HG03571 (cell line): ENCODE data around the gene MFSD12.
"Not testable (repeated sequence)": the region's sequence is repeated elsewhere in the genome, so short reads cannot be mapped to it uniquely, and the experiment has no call there.

Source experiments
- ATAC-seq: cut with Tn5 transposase; IDR thresholded peaks from one replicate; pipeline ENCODE4 v1.9.1; 2021; ENCODE audit not compliant: unreplicated experiment

The MFSD12 gene

DNA sequence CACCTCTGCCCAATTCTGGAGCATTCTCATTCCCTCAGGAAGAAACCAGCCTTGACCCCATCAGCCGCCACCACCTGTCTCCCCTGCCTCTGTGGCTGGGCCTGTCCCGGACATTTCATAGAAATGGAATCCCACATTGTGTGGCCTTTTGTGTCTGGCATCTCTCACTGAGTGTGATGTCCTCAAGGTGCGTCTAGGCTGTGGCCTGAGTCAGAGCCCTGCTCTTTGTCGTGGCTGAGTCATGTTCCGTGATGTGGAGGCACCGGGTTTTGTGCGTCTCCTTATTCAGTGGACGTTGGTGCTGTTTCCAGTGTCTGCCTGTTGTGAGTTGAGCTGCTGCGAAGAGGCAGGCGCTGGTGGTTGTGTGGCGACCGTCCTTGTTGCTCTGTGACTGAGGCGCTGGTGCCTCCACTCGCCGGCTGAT is 47.8 kb downstream of the MFSD12 start:
- no peak for ATAC-seq

DNA sequence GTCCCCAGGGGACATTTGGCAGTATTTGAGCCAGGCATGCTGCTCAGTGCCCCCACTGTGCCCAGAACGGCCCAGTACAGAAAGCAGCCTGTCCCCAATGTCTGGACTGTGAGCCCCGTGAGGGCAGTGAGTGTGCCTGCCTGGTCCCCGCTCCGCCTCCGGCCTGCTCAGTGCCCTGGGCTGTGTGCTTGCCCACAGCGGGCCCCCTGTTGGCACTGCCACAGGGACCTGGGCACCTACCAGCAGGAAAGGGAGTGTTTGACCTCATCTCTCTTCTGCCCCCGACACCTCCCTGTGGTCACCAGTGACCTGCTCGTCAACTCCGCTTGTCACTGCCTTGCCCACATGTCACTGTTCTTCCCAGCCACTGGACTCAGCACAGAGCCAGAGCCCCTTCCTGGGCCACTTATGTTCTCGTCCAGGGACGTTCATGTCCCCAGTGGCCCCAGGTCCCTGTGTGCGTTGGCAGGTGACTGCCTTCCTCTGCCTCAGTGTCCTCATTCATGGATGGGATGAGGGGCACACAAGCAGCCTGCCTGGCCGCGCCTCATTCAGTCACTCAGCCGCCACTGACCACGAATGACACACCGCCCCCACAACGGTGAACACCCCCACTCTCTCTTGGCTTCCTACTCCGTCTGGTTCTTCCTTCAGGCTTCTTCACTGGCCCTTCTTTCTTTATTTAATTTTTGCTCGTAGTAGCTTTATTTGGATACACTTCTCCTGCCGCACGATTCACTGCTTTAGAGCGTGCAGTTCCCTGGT is 48.4 kb downstream of the MFSD12 start:
- ATAC-seq: no peak

DNA sequence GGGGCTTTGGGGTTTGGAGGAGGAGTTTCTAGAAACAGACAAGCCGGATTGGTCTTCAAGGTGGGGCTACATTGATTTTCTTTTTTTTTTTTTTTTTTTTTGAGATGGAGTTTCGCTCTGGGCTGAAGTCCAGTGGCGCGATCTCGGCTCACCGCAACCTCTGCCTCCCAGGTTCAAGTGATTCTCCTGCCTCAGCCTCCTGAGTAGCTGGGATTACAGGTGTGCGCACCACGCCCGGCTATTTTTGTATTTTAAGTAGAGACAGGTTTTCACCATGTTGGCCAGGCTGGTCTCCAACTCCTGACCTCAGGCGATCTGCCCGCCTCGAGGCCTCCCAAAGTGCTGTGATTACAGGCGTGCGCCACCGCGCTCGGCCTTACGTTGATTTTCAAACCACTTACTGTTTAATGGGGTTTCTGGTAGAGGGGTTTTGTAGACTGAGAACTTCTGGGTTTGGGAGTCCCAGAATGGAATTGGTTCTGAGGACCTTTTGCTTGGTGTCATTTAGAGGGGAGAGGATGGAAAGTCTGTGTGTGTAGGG is 49.2 kb downstream of the MFSD12 start:
- not testable (repeated sequence) for ATAC-seq

DNA sequence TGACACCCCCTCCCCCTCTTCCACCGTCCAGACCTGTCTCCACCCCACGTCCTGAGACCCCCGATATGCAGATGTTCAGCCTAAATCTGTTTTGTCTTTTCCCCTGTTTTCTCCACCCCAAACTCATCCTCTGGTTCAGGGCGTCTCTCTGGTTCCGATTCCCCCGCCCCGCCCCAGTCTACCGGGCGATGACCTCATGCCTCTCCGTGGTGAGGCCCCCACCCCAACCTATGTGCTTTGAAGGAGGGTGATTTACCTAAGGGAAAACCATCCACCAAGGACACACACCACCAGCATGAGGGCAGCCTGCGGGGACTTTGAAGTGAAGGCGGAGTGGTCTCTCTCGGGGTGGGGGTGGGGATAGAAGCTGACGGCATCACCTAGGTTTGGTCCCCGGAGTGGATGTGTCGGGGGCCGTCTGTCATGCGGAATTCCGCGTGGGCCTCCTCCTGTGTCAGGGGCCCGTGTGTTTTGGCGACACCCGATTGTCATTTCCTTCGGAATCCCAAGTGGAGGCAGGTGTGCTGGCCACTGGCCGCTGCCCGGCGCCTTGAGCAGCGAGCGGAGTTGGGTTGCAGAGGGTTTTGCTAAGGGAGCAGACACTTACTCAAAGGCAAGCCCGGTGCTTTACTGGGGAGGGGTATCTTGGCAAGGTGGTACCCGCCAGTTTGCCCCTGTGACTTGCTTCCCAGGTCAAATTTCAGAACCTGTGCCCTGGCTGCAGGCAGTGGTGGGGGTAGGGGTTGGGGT is 49.8 kb downstream of the MFSD12 start:
- ATAC-seq: no peak

DNA sequence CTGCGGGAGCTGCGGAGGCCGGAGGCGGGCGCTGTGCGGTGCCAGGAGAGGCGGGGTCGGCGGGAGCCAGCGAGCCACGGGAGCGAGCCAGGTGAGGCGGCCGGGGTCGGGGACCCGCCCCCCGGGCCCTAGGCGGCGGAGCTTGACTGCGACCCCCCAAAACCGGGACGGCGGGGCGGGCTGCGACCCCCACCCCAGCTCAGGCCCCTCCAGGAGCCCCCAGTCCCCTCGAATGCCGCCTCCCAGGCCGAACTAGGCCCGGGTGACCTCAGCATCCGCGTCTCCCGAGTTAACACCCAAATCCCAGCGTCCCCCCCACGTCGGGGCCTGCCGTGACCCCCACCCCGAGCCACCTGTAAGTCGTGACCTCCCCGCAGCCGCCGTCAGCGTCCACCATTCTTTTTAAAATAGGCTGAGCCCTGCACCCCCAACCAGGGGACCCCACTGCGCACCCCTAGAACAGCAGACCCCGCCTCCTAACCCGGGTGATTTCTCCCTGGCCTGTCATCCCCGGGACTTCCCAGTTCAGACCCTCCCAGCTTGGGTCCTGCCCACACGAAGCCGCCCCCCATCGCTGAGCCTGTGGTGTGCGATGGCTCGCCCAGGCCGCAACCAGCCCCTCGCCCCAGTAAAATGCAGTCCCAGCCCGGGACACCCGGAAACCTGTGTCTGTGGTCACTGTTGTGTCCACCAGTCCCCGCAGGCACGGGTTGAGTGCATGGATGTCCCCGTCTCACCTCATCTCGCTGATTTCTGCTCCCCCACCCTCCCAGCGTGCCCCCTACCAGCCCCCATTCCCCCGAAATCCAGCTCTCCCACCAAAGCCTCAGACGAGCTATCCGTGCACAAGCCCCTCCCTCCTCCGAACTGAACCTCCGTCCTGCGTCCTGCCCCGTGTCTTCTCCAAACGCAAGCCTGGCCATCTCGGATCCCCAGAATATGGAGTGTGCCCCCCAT is 50.7 kb downstream of the MFSD12 start:
- no peak for ATAC-seq

DNA sequence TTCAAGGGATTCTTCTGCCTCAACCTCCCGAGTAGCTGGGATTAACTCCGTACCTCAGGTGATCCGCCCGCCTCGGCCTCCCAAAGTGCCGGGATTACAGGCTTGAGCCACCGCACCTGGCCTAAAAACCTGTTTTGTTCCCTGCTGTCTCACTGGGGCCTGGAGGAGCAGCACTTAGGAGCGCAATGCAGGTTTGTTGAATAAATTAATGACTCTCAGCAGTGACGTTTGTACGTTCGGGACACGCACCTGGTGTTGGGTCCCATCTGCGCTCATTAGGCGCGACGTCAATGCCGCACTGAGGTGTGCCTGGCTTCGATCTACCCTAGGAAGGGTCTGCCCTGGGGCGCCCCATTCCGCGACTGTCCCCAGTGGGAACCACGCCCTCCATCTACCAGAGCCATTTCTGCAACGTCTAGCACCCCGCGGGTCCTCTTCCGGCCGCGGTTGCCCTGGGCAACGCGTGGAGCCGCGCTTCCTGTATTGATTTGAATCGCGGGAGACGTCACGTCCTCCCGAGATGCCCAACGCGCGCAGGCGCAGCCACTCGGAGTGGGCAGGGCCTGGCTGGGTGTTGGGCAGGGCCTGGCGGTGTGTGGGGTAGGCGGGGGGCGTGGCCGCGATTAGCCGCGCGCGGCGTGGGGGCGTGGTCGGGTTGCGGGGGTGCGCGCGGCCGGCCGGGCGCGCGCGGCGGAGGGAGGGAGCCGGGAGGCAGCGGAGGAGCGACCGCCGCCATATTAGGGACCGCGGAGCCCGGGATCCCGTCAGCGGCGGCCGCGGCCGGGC is 51.6 kb downstream of the MFSD12 start, which contains the start of gene FZR1:
FZR1 (plus strand) TSS at position 714 of the 786 bp plus-strand sequence. CDS start 16,679 bp downstream, outside the sequence.
- peak; percentile 75 for ATAC-seq

DNA sequence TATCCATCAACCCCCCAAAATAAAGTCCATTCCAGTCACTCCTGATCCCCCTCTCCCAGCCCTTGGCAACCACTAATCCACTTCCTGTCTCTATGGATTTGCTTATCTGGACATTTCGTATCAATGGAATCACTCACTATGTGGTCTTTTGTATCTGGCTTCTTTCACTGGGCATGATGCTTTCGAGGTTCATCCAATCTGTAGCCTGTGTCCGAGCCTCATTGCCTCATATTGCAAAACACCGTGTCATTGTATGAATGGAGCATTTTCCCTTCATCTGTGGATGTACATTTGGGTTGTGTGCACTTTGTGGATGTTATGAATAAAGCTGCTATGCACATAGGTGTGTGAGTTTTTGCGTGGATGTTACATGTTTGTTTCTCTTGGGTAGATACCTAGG is 52.7 kb downstream of the MFSD12 start:
- no peak for ATAC-seq

DNA sequence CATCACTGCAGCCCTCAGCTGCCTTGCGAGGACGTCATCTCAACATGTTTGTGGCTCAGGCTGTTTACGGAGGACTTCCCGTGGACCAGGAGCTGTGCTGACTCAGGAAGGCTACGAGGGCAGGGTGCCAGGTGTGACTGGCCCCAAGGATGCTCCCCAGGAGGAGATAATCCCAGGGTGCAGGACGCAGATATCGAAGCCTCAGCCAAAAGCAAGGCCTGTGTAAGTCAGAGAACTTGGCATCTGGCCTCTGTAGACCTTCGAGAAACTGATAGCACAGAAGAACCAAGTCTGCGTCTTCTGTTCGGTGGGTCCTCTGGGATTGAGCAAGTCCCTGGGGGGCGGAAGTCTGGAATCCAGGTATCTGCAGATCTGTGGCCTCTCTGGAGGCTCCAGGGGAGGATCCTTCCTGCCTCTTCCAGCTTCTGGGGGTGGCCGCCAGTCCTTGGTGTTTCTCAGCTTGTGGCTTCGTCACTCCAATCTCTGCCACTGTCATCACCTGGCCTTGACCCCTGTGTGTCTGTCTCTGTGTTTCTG is 54.3 kb downstream of the MFSD12 start:
- no peak for ATAC-seq

DNA sequence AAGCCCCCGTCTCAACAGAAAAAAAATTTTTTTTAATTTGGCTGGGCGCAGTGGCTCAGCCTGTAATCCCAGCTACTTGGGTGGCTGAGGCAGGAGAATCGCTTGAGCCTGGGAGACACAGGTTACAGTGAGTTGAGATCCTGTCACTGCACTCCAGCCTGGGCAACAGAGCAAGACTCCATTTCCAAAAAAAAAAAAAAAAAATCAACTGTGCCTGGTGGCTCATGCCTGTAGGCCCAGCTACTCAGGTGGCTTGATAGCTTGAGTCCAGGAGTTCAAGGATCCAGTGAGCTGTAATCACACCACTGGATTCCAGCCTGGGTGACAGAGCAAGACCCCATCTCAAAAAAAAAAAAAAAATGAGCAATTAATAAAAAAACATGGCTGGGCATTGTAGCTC is 55.6 kb downstream of the MFSD12 start:
- ATAC-seq: no peak

DNA sequence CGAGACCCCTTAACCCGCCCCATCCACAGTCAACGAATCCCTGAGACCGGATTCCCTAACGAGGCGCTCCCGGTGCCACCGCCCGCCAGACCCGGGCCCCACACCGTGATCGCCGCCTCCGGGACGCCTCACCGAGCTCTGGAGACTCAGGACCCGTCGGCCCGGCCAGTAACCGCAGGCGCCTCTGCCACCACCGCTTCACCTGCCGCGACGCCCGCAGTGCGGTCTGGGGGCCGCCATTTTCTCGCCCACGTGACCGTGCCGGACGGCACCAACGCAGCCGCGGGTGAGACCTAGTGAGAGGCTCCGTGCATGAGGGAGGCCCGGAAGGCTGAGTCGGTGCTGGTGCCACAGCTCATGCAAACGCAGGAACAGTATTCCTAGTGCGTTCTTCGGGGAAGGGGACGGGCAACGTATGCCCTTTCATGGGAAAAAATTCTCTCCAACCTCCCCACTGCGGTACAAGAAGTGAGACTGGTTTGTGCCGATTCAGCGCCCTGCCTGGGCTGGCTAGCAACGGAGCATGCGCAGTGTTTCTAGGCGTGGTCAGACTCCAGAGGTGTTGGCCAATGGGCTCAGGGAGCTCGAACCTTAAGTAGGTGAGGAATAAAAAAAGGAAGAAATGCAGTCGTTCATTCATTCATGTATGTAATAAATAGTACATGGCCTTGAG is 56.8 kb downstream of the MFSD12 start, which contains the start of gene DOHH:
DOHH (minus strand) TSS at position 246 of the 673 bp plus-strand sequence. CDS start 3,860 bp downstream, outside the sequence.
- peak; percentile 73 for ATAC-seq

DNA sequence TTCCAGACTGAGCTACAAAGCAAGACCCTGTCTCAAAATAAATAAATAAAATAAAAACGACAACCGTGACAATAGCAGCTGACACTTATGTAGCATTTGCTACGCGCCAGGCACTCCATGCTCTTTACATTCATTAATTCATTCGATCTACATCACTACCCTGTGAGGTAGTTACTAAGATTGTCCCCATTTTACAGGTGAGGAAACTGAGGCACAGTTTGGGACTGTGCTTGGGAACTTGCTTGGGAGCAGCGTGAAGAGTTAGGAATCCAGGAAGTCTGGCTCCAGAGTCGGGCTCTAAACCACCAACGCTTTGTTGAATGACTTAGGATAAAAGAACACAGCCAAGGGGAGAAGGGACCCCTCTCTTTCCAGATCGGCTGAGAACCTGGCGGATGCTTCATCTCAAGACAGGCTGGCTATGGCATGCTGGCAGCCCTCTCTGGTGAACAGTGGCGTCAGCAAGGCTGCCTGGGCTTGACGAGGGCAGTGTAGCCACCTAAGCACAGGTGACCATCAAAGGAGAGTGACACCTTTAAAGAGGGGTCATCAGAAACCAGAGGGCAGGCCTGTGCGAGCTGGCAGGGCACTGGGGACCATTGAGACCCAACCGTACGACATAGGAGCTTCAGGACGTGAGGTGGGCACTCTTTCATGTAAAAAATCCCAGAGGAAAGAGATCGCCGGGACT is 57.5 kb downstream of the MFSD12 start:
- ATAC-seq: no peak

DNA sequence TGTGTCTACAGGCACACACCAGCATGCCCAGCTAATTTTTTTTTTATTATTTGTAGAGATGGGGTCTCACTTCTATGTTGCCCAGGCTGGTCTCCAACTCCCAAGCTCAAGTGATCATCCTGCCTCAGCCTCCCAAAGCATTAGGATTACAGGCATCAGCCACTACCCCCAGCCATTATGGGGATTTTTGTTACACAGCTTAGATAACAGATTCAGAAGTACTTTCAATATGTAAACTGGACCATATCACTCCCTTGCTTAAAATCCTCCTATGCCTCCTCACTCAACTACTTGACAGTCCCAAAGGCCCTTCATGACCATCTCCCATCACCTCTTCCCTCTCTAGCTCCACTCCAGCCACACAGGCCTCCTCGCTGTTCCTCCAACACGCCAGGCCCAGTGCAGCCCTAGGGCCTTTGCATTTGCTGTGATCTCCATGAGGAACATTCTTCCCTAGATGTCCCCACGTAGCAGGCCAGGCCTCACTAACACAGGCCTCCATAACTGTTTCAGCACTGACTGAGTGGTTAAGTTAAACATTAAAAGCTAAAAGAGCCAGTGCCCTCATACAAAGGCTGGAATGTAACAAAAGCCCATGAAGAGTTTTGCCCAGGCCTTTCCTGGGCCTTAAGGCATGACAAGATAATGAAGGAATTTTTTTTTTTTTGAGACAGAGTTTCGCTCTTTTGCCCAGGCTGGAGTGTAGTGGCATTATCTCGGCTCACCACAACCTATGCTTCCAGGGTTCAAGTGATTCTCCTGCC is 59.4 kb downstream of the MFSD12 start:
- no peak for ATAC-seq

DNA sequence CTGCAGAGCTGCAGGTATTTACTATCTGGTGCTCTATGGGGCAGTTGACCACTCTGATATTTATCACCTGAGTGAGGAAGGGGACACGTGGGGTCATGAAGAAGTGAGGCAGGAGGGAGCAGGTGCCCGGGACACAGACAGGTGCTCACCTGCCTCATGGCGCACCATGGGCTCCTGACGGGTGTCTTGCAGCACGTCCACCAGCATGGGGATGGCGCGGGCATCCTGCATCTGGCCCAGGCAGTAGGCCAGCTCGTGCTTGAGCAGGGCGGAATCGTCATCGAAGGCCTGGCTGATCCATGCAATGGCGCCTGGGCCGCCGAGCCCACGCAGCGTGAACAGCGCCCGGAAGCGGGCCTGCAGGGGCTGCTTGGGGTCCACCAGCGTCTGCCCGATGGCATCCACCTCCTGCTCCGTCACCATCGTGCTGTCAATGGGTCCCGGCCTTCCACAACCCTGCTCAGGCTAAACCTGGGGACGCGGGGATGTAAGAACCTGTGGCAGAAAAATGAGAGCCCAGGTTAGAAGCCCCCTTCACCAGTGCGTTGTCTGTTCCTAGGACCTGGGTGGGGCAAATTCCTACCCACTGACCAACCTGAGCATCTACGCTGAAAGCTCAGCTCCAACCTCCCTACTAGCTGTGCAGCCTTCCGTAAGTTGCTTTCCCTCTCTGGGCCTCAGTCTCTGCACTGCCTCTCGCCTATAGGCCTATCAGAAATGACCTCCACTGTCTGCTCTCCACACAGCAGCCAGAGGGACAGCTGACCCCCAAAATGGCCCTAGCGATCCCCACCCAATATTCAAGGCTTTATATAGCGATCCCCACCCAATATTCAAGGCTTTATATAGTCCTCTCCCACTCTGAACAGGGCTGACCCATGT is 60.8 kb downstream of the MFSD12 start:
- ATAC-seq: no peak

DNA sequence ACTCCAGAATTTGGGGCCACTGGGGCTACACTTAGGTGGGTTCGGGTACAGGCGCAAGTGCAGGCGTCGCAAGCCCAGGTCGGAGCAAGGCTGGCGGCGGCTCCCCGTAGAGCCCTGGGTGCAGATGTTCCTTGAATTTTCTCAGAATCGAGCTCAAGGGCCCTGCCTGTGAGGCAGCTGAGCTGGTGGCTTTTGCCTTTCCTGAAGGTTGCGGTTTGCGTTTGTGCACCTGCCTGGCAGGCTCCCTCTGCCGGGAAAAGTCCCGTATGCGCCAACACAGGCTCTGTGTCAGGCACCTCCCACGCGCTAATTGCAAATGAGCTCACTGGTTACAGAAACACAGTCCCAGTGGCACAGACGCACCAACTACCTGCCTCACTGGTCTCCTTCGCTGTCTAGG is 62.8 kb downstream of the MFSD12 start:
- no peak for ATAC-seq
